Neural progenitor cell (in vitro differentiated cells): Measurements from ENCODE around the gene LGMN. TPM values are rescaled to one million over a fixed set of nuclear protein-coding genes. Genes with fewer than 3 reads are reported as not detected.

Experiments used
- DNase-seq: peaks from one replicate; pipeline ENCODE4 v3.0.0-alpha.2; 2016; ENCODE audit warnings: low spot score
- H2AFZ ChIP-seq: fragments of 200-600 bp; sonication (generic); replicated peaks from 2 replicates; pipeline ENCODE4 v1.6.1; 2016; ENCODE audit warnings: antibody characterized with exemption
- H3F3A ChIP-seq: fragments of 200-600 bp; sonication (generic); 2 replicates; pipeline ENCODE4 v1.6.1; 2016; ENCODE audit warnings: antibody characterized with exemption, low read depth
- H3K27ac ChIP-seq: fragments of 200-600 bp; sonication (generic); 2 replicates; pipeline ENCODE4 v1.5.1; 2016; ENCODE audit warnings: mild to moderate bottlenecking
- H3K27me3 ChIP-seq: fragments of 200-600 bp; sonication (generic); 2 replicates; pipeline ENCODE4 v1.6.1; 2016; ENCODE audit warnings: mild to moderate bottlenecking, moderate library complexity
- H3K36me3 ChIP-seq: fragments of 200-600 bp; sonication (generic); 2 replicates; pipeline ENCODE4 v1.5.1; 2016
- H3K4me1 ChIP-seq: fragments of 200-600 bp; sonication (generic); 2 replicates; pipeline ENCODE4 v1.6.1; 2016; ENCODE audit warnings: mixed run types
- H3K4me2 ChIP-seq: fragments of 200-600 bp; sonication (generic); 2 replicates; pipeline ENCODE4 v1.6.1; 2016
- H3K4me3 ChIP-seq: fragments of 200-600 bp; sonication (generic); 2 replicates; pipeline ENCODE4 v1.5.1; 2016
- H3K79me2 ChIP-seq: fragments of 200-600 bp; sonication (generic); 2 replicates; pipeline ENCODE4 v1.6.1; 2016; ENCODE audit warnings: low read depth
- H3K9ac ChIP-seq: fragments of 200-600 bp; sonication (generic); 2 replicates; pipeline ENCODE4 v1.6.1; 2016
- H3K9me3 ChIP-seq: fragments of 200-600 bp; sonication (generic); 2 replicates; pipeline ENCODE4 v1.5.1; 2016; ENCODE audit warnings: low read depth
- H4K20me1 ChIP-seq: fragments of 200-600 bp; sonication (generic); 2 replicates; pipeline ENCODE4 v1.6.1; 2016; ENCODE audit warnings: low read depth
- H3K27ac Mint-ChIP-seq: 3 replicates; pipeline ENCODE4 v1.8.0; 2021; ENCODE audit warnings: mixed read lengths
- H3K27me3 Mint-ChIP-seq: 2 replicates; pipeline ENCODE4 v1.8.0; 2022; ENCODE audit warnings: low read depth, mild to moderate bottlenecking, inconsistent platforms, moderate library complexity, mixed read lengths; ENCODE audit not compliant: insufficient read depth
- H3K36me3 Mint-ChIP-seq: 3 replicates; pipeline ENCODE4 v1.8.0; 2021; ENCODE audit warnings: mixed read lengths
- H3K4me1 Mint-ChIP-seq: 3 replicates; pipeline ENCODE4 v1.8.0; 2021; ENCODE audit warnings: mixed read lengths
- H3K4me3 Mint-ChIP-seq: 3 replicates; pipeline ENCODE4 v1.8.0; 2021; ENCODE audit warnings: mild to moderate bottlenecking, moderate library complexity, mixed read lengths
- H3K9me3 Mint-ChIP-seq: 3 replicates; pipeline ENCODE4 v1.8.0; 2020; ENCODE audit warnings: mixed read lengths
- CTCF ChIP-seq: fragments of 200-600 bp; sonication (generic); IDR thresholded peaks from 2 replicates; pipeline ENCODE4 v1.5.1; 2017; ENCODE audit warnings: antibody characterized with exemption, mild to moderate bottlenecking
- EZH2 ChIP-seq: fragments of 200-600 bp; sonication (generic); IDR thresholded peaks from 2 replicates; pipeline ENCODE4 v1.6.1; 2017; ENCODE audit warnings: antibody characterized with exemption, mild to moderate bottlenecking, moderate library complexity
- EZH2phosphoT487 ChIP-seq: fragments of 200-600 bp; sonication (generic); IDR thresholded peaks from 2 replicates; pipeline ENCODE4 v1.6.1; 2017; ENCODE audit warnings: antibody characterized with exemption
- total RNA-seq: library from RNA; depleted of rRNA; stranded (reverse); fragments of >200 nt; gene quantifications from 2 replicates; pipeline ENCODE4 v1.2.3, GENCODE V29; 2015; ENCODE audit warnings: low replicate concordance

Gene LGMN
- total RNA-seq, 1 donor from 2014 or later: 87.0 TPM

- DNase-seq: no peak
- Histone ChIP-seq H3K4me2 (no peak overlapping the region), H3K9ac (no peak overlapping the region), H3K9me3 (no peaks in the 10 kb centered on the region), H3K27ac (no peak overlapping the region), H3K4me3 (no peak overlapping the region), H3K27me3 (no peaks in the 10 kb centered on the region), H3K4me1 (peaks cover 7% of the 10 kb centered on the region), H2AFZ (no peak overlapping the region), H3K79me2 (peaks cover 23% of the 10 kb centered on the region), H4K20me1 (peaks cover 8% of the 10 kb centered on the region), H3F3A (peaks cover 4% of the 10 kb centered on the region), H3K36me3 (no peaks in the 10 kb centered on the region)
- Mint-ChIP-seq H3K36me3 (peaks cover 19% of the 10 kb centered on the region), H3K4me3 (no peak overlapping the region), H3K27ac (no peak overlapping the region), H3K27me3 (peaks cover 2% of the 10 kb centered on the region), H3K9me3 (no peaks in the 10 kb centered on the region), H3K4me1 (peaks cover 2% of the 10 kb centered on the region)
- TF ChIP-seq CTCF (no peak), EZH2 (no peak), EZH2phosphoT487 (no peak)
Measured at GRCh38 chr14:92733007-92733406, 15.4 kb downstream of the LGMN start.

GRCh38 chr14:92731622-92732115 lies 16.8 kb downstream of the LGMN start:
- no peak overlapping the region for H3K9ac ChIP-seq
- no peak overlapping the region for H3K4me2 ChIP-seq
- H3K27ac ChIP-seq: no peak overlapping the region
- peaks cover 7% of the 10 kb centered on the region for H3K4me1 ChIP-seq
- no peaks in the 10 kb centered on the region for H3K36me3 ChIP-seq
- Mint-ChIP-seq H3K27ac (no peak overlapping the region), H3K27me3 (peaks cover 2% of the 10 kb centered on the region), H3K4me3 (no peak overlapping the region), H3K4me1 (peaks cover 2% of the 10 kb centered on the region), H3K36me3 (peaks cover 21% of the 10 kb centered on the region), H3K9me3 (no peaks in the 10 kb centered on the region)
- H3K4me3 ChIP-seq: no peak overlapping the region
- H2AFZ ChIP-seq: no peak overlapping the region
- no peak for TF ChIP-seq EZH2phosphoT487
- TF ChIP-seq CTCF: no peak
- no peak for TF ChIP-seq EZH2
- H3K79me2 ChIP-seq: peaks cover 10% of the 10 kb centered on the region
- H3K9me3 ChIP-seq: no peaks in the 10 kb centered on the region
- no peak for DNase-seq
- peaks cover 8% of the 10 kb centered on the region for H4K20me1 ChIP-seq
- H3F3A ChIP-seq: peaks cover 4% of the 10 kb centered on the region
- no peaks in the 10 kb centered on the region for H3K27me3 ChIP-seq

- no peak overlapping the region for H3K27ac Mint-ChIP-seq
- peaks cover 2% of the 10 kb centered on the region for H3K4me1 Mint-ChIP-seq
Measured at GRCh38 chr14:92729634-92730358, 18.6 kb downstream of the LGMN start.

More at GRCh38 chr14:92729634-92730358, 18.6 kb downstream of the LGMN start:
- H3K4me3 Mint-ChIP-seq: no peak overlapping the region
- H3K4me2 ChIP-seq: no peak overlapping the region
- H3K27me3 ChIP-seq: no peaks in the 10 kb centered on the region
- peaks cover 4% of the 10 kb centered on the region for H3F3A ChIP-seq
- no peak overlapping the region for H3K9ac ChIP-seq
- H3K4me3 ChIP-seq: no peak overlapping the region
- H4K20me1 ChIP-seq: peaks cover 8% of the 10 kb centered on the region
- H3K27me3 Mint-ChIP-seq: peaks cover 2% of the 10 kb centered on the region
- H3K79me2 ChIP-seq: peaks cover under 1% of the 10 kb centered on the region
- TF ChIP-seq CTCF: no peak
- no peak for TF ChIP-seq EZH2phosphoT487
- TF ChIP-seq EZH2: no peak
- H2AFZ ChIP-seq: no peak overlapping the region
- no peaks in the 10 kb centered on the region for H3K36me3 ChIP-seq
- H3K9me3 Mint-ChIP-seq: no peaks in the 10 kb centered on the region
- H3K9me3 ChIP-seq: no peaks in the 10 kb centered on the region
- H3K27ac ChIP-seq: peak overlapping the region; percentile 37
- DNase-seq: no peak
- H3K36me3 Mint-ChIP-seq: peaks cover 26% of the 10 kb centered on the region
- peaks cover 7% of the 10 kb centered on the region for H3K4me1 ChIP-seq
